ENCODE measurements around the gene LRP6. TPM values are rescaled to one million over a fixed set of nuclear protein-coding genes. Genes with fewer than 3 reads are reported as not detected.

LRP6 gene
- total and polyA plus RNA-seq, 2 of the 8 experiments (the other 6 are each of a cell fraction or from before 2014, with no cell fraction given), result 53.6 to 73.2 TPM

- H4K91ac ChIP-seq (replicated peaks; ENCODE audit: insufficient read length, low read length), result no peak overlapping the region
Measured at GRCh38 chr12:12263909-12264308, 2.9 kb downstream of the LRP6 start.

More at GRCh38 chr12:12263909-12264308, 2.9 kb downstream of the LRP6 start:
- Histone ChIP-seq H3K23ac (ENCODE audit: insufficient read length) (no peak overlapping the region), H2BK5ac (ENCODE audit: low read depth, low read length) (no peak overlapping the region), H2BK15ac (ENCODE audit: low read length) (no peak overlapping the region), H3K14ac (ENCODE audit: insufficient read length) (no peak overlapping the region), H3K9me3 (ENCODE audit: insufficient read depth in 2 of 2, low read depth in 1 of 2, low read length in 1 of 2) (no peaks in the 10 kb centered on the region), H3K79me1 (ENCODE audit: low read depth, low read length) (no peaks in the 10 kb centered on the region; the same call in 1 of the 2 replicates), H4K20me1 (replicated peaks in 1 of 2; ENCODE audit: control insufficient read depth in 1 of 2, insufficient read depth in 2 of 2, low read length in 2 of 2) (peaks cover 11 to 12% of the 10 kb centered on the region in 2 experiments), H2AFZ (ENCODE audit: low read length) (no peak overlapping the region), H4K5ac (ENCODE audit: insufficient read length, low read depth, low read length) (no peak overlapping the region), H4K8ac (ENCODE audit: extremely low read depth, insufficient read depth, low read length) (no peak overlapping the region), H3K27ac (ENCODE audit: low read depth, low read length) (no peak overlapping the region), H3K23me2 (ENCODE audit: low read depth, low read length) (peaks cover 10% of the 10 kb centered on the region; the same call in 1 of the 2 replicates), H3K9ac (replicated peaks in 1 of 4; ENCODE audit: extremely low read depth in 1 of 4, low read depth in 3 of 4, low read length in 3 of 4) (no peak overlapping the region), H3K18ac (ENCODE audit: extremely low read depth, low read length) (no peak overlapping the region), H2BK120ac (replicated peaks; ENCODE audit: low read depth, low read length) (no peak overlapping the region), H3K4me2 (ENCODE audit: insufficient read depth in 1 of 2, low read depth in 2 of 2, low read length in 2 of 2) (no peak overlapping the region; a peak in 1 of 4 replicates), H3K4ac (replicated peaks; ENCODE audit: insufficient read length, low read depth, low read length) (no peak overlapping the region), H3K4me3 (ENCODE audit: extremely low read depth in 1 of 4, insufficient read depth in 2 of 4, low read depth in 3 of 4, low read length in 4 of 4) (0 out of 8 replicates have a peak overlapping the region, but pooled peaks of 1 of the 4 experiments have one; percentile 96), H2BK20ac (ENCODE audit: low read length) (no peak overlapping the region), H2BK12ac (ENCODE audit: low read depth, low read length) (no peak overlapping the region), H3K4me1 (replicated peaks in 1 of 4; ENCODE audit: control insufficient read depth in 3 of 4, insufficient read depth in 4 of 4, low read length in 3 of 4) (peaks cover 0 to 5% (median 1%) of the 10 kb centered on the region in 4 experiments; a peak in 4 of 7 replicates), H3K27me3 (replicated peaks in 1 of 4; ENCODE audit: control insufficient read depth in 3 of 4, extremely low read depth in 1 of 4, insufficient read depth in 3 of 4, low read length in 3 of 4) (no peaks in the 10 kb centered on the region), H3K56ac (replicated peaks; ENCODE audit: insufficient read length, low read depth, low read length) (no peak overlapping the region), H3K36me3 (ENCODE audit: control insufficient read depth in 2 of 4, insufficient read depth in 4 of 4, low read length in 3 of 4) (no peaks in the 10 kb centered on the region; a peak in 1 of 8 replicates), H3K79me2 (ENCODE audit: control insufficient read depth in 1 of 2, insufficient read depth in 2 of 2, low read length in 2 of 2) (peaks cover 43 to 77% of the 10 kb centered on the region in 2 experiments), H2AK5ac (ENCODE audit: low read depth, low read length) (no peak overlapping the region)
- CTCF ChIA-PET (ENCODE audit: partially characterized antibody), result interaction anchor here (0.8 to 1.7 kb wide), 5 partner anchors 10 to 1514 kb away, joined by 3 to 6 read pairs (median 4); no protein-coding TSS in a partner anchor
- no peak for DNase-seq (ENCODE audit: low read depth in 1 of 2, low spot score in 2 of 2)
- FAIRE-seq, result no peak
- no peak for TF ChIP-seq NANOG (IDR thresholded peaks at IDR 0.05; ENCODE audit: insufficient read depth, low read depth, low read length, poor library complexity, severe bottlenecking)
- no peak for TF ChIP-seq GTF2F1 (IDR thresholded peaks at IDR 0.05; ENCODE audit: borderline replicate concordance, low read depth, low read length)
- no peak for TF ChIP-seq USF2 (IDR thresholded peaks at IDR 0.05; ENCODE audit: low read length)
- POLR2A ChIA-PET (ENCODE audit: partially characterized antibody), result interaction anchor here (3.6 kb wide), 1 partner anchor 9 kb away, joined by 31 read pairs; no protein-coding TSS in a partner anchor
- 88% methylated on average over 2 of the region's 2 CpGs; no CpG with 5 or more reads in 1 of the 2 experiments for WGBS, 2 experiments (ENCODE audit: extremely low coverage in 1 of 2, insufficient coverage in 1 of 2, insufficient read length in 1 of 2, insufficient replicate concordance in 2 of 2, low coverage in 1 of 2, low lambda C conversion rate in 2 of 2, missing lambda C conversion rate in 1 of 2)

All from H1 (cell line).